Inflammatory macrophage (primary cell): ENCODE results near the gene SRSF8.
A peak's percentile ranks its signal among the peaks of the same experiment; 100 is the strongest.

Source experiments
- DNase-seq, 2 donors: peaks; one replicate each; pipeline ENCODE4 v3.0.0-alpha.2; 2020 to 2022

The SRSF8 gene

DNA sequence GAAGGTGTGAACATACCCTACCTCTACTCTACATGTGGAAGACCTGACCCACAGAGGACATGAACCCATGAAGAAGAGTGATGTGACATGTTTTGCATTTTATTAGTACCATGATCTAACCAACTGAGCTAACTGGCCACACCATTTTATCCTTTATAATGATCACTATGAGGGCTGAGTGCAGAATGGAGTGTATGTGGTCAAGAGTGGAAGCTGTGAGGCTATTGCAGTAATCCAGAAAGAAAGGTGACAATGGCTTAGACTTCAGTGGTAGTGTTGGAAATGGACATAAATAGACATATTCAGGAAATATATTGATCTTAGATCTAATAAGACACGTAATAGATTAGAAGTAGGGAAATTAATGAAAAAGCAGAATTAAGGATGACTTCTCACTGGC, 3.8 kb downstream of the SRSF8 start:
- no peak for DNase-seq

DNA sequence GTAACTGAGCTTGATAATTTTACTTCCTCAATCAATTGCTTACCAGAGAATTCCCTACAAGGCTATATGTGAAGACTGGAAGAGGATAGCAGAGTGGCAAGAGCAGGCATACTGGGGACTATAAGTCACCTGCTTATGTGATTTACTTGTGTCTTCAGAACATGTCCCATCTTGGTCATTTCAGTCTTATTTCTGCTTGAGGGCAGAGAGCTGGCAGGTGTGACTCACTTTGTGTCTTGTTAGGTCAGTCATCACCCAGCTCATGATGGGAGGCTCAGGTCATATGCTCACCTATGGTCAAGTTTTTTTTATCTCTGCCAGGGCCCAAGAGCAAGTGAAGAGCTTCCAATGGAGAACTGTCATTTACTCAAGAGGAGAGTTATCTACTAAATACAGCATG, 6.2 kb downstream of the SRSF8 start:
- DNase-seq, result no peak

DNA sequence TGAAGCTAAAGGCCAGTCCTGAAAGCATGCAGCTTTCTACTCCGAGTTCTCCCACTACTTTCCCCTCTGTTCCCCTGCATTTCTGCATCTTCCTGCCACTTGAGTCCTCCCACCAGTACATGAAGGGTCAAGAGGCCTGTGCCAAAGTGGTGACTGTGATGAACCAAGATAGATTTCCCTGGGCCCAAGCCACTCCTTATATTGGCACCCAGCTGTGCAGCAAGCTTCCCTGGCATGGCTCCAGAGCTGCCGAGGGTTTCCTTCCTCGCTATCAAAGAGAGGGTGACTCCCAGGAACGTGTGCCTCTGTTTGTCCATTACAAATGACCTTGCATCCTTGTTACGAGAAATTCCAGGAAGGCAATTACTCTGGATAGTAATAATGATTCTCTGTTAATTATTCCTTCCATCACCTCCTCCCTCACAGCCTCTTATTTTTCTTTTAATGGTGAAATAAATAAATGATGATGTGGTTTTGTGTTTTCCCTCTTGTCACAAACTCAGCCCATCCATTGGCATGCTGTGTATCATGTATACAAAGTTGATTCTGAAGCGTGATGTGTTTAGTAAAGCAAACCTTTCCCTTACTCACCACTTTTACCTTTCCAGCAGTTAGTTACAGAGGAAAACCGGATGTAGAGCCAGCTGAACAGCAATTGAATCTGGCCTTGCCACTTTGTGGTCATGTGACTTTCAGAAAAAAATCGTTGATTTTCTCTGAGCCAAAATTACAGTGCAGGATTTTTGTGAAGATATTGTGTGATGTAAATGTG, 8.3 kb downstream of the SRSF8 start:
- no peak for DNase-seq

DNA sequence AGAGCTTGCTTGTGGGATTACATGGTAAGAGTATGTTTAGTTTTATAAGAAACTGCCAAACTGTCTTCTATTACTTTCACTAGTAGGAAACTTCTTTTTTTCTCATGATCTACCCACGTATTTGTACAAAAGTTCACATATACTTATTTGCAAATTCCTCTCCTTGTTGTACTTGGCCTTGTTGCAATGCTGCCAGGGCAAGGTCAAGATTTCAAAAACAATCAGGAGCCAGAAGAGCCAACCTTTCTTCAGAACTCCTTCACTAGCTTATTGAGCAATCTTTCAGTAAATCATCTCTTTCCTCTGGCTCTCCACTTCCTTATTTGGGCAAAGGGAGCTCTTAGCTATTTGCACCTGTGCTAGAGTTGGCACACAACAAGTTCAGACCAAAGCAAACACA, 9.7 kb downstream of the SRSF8 start:
- DNase-seq, result peak; percentile 27 to 38

DNA sequence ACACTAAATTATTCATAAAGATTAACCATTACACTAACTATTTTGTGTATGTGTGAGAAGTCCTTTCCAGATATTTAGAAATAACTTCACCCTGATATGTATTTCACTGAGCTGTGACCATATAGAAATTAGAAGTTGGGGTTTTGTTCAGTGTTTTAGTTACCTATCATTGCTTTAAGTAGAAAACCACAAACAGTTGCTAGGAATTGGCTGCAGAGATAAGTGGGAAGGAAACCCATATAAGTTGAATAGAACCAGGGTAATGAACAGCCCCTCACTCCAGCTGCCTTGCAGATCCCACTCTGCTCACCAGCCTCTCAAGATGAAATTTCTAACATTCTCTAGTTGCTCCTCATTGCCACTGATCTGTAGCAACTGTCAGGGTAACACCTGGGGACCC, 10.3 kb downstream of the SRSF8 start:
- DNase-seq, result no peak

DNA sequence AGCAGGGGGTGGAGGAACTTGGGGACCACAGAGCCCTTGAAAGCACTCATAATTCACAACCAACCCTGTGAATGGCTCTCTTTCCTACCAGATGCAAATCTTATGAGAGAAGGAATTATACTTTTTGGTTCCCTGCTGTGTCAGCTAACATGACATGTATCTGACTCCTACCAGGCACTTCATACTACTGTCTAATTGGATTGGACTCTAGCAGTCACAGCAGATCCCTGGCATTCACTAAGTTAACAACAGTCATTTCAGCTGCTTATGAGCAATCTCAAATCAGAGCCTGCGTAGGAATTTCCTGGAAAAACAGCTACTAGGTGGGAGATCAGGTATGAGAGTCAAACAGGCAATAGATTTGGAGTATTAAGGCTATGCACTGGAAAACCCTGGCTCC, 11.8 kb downstream of the SRSF8 start:
- no peak for DNase-seq

DNA sequence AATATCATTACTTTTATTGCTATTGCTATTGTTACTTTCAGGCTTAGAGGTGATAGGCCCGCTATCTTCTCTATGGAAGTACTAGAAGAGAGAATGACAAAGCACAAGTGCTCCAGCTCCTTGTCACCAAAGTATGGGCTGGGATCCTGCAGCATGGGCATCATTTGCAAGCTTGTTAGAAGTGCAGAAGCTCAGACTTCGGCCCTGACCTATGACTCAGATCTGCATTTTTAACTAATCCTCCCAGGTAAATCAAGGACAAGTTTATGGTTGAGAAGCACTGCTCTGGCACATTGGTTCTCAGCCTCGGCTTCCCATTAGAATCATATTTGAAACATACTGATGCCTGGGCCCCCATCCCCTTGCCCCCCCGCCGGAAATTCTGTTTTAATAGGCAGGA, 14.3 kb downstream of the SRSF8 start:
- no peak for DNase-seq

DNA sequence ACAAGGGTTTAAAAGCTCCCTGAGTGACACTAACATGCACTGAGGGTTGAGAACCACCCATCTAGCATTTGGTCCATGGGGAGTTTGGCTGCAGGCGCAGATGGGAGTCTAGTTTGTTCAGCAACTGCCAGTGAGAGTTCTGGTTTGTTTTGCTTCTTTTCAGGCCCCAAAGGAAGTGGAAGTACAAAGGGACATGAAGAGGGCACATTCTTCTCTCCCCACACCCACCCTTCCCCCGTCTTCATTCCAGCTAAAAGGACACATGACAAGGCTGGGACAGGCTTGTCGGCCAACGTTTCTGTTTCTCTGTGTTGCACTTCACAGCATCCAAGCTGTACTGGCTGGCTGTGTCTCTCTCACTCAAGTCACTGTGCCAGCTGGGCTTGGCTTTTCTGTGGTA, 14.7 kb downstream of the SRSF8 start:
- no peak for DNase-seq

DNA sequence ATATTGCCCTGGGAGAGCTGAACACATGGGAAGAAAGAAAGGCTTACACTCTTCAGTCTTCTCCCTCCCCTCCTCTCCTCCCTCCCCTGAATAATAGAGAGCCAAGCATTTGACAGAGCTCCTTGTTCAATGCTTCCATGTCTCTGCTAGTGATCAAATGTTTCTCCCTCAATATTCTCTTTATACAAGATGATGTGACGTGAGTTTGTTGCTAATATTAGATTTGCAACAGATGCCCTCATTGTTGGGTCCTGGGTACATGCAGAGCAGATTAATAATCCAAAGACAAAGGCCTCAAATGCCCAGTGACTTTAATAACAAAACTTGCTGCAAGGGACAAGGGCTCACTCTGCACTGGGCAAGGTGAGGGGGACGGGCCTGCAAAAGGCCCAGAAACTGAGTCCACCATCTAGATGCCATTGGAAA, 15.9 kb downstream of the SRSF8 start:
- no peak for DNase-seq

DNA sequence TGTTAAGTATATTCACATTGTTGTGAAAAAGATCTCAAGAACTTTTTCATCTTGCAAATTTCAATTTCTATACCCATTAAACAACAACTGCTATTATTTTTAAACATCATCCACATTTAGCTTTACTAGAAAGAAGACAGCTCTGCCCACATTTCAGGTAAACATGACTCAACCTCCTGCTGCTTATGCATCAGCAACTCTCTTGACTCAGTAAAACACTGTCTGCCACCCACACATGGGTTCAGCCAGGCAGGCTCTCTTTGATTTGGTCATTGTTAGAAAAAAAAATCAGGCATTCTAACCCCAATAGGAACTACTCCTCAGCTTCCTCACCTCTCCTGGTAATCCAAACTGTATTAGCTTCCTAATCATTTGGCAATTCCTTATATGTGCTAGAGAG, 17.8 kb downstream of the SRSF8 start:
- DNase-seq, result peak; percentile 56 to 80

DNA sequence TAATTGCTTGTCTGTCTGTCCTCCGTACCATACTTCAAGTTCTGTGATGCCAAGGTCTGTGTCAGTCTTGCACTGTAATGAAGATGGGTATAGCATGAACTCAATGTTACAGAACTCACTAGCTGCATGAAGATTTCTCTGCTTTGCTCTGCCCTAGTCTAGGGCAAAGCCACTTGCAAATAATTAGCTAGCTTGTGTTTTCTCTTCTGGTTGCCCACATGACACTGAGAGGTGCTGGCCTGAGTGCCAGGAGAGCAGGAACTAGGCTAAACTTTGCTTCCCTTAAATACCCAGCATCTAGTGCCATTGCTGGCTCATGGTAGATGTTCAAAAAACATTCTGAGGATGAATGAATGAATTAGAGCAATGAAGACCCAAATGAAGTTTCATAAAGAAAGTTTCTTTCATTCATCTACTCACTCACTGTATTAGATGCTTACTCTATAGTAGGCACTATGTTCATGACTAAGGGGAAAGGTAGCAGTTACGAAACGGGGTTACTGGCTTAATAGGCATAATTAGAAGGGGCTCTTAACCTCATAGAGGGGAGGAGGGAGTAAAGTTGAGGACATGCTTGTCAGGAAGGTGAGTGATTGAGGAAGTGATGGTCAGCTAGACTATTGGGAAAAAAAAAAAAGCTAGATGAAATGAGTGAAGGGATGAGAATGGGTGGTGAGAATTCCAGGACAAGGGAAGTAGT, 18.5 kb downstream of the SRSF8 start:
- DNase-seq, result no peak

DNA sequence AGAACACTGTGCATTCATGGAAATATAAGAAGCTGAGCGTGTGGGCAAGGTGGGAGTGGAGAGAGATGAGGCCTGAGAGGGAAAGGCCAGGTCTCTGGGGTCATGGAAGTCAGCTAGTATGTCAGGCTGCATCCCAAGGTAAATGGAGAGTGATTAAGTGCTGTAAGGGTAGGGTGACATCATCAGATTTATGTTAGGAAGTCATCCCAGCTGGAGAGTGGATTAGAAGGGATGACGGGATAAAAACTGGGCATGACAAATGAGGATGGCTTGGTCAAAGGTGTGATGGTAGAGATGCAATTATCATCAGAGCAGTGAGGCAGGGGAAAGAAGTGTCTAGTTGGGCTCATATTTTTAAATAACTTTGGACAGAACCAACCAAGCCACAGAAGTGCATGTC, 19.4 kb downstream of the SRSF8 start:
- DNase-seq, result no peak

DNA sequence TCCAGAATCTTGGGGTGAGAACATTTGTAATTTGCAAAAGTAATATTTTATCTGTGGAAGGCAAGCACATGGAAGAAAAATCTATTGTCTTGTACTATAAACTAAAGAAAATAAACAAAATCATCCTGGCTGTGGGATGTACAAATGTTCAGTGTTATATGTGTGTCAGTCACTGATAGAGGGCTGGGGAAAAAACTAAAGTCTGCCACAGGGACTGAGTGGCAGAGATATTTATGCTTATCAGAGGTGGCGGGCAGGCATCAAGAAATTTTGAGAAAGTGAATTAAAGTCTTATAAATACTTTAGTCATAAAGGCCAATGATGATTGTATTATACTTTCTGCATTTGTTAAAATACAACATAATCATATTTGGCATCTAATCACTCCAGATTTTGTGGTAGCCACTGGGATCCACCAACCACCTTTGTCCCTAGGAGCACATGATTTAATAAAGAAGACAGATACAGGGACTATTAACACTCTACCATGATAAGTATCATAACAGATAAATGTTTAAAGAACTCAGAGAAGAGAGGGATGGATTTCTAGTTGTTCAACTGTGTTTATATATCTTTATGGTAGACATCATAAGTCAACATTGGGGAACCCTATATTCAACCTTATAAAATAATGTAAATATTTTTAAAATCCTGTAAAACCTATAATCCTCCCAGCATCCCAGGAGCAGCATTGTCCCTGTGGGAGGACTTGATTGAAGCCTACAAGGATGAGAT, 20.3 kb downstream of the SRSF8 start:
- no peak for DNase-seq

DNA sequence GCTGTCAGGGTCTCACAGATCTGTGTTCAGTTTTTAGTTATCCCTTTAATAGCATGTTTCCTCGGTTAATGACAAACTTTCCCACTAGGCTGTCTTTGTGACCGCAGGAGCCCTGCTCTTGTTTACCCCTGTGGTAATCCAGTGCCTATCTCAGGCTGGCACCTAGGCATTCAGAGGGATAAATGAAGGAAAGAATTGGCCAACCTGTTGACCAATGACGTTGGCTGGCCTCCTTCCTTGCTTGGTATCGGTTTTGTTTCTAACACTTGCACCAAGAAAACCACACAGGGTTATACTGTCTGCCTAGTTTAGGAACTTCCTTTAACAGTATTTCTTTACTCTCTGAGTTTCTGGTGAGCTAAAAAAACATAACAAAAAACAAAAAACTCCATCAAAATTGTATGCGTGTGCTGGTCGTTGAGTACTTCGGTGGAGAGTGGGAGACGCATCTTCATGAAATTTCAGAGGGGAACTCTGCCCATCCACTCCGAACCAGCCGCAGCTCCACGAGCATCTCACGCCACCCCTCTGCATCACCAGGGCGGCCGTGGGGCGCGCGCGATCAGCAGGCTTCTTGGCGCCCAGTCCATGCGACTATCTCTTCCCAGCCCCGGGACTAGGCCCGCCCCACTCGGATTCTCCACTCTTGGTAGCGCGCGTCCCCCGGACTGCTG, 22.4 kb downstream of the SRSF8 start:
- peak in 1 of 2 donors; percentile 22 for DNase-seq

DNA sequence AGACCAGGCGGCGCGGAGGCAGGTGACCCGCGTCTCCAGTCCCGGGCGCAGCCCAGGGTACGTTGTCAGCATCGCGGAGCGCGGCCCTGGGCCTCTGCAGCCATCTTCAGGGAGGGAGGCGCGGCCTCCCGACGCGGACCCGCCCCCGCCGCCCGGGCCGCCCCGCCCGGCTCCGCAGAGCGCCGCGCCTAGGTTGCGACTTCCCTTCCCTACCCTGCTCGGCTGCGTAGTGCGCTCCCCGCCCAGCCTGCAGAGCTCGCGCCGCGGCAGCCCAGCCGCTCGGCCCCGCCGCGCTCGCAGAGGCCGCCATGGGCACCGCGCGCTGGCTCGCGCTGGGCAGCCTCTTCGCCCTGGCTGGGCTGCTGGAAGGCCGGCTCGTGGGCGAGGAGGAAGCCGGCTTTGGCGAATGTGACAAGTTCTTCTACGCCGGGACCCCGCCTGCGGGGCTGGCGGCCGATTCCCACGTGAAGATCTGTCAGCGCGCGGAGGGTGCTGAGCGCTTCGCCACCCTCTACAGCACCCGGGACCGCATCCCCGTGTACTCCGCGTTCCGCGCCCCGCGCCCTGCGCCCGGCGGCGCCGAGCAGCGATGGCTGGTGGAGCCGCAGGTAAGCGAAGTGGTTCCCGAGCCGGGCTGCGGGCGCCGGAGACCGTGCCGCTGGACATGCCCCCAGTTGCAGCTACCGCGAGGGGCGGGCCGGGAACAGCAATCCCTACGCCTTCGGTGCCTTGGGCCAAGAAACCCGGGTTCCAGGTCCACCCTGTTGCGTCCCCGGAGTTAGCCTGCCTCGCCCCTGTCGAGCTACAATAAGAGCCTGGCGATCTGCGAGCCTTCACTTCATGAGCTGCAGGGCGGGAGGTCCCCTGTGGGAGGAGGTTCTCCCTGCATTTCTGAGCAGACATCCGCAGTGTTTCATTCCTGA, 23.2 kb downstream of the SRSF8 start, which contains the start of gene ENDOD1:
Gene ENDOD1, plus strand, starts transcription at position 227 of the 923 bp plus-strand sequence. Its CDS starts 82 bp downstream, at position 309.
- peak; percentile 87 to 92 for DNase-seq

DNA sequence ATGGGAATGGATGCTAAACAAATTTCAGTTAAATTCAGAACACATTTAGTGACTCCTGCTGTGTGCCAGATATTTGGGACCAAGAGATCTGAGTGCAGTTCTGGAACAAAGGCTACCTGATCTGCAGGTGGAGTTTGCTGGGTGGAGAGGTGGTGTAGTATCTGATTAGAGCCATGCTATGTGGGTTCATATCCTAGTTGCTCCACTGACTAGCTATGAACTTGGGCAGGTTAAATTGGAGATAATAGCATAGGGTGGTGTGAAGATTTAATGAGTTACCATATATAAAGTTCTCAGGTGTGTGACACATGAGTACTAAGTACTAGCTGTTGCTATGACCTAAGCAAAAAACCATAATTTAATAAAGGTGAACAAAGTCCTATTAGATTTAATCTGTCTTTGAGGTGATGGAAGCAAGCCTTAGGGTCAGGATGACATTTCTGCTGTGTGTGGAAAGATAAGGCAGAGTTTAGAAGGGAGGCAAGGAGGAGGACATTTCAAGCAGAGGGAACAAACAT, 25.0 kb downstream of the SRSF8 start:
- no peak for DNase-seq

DNA sequence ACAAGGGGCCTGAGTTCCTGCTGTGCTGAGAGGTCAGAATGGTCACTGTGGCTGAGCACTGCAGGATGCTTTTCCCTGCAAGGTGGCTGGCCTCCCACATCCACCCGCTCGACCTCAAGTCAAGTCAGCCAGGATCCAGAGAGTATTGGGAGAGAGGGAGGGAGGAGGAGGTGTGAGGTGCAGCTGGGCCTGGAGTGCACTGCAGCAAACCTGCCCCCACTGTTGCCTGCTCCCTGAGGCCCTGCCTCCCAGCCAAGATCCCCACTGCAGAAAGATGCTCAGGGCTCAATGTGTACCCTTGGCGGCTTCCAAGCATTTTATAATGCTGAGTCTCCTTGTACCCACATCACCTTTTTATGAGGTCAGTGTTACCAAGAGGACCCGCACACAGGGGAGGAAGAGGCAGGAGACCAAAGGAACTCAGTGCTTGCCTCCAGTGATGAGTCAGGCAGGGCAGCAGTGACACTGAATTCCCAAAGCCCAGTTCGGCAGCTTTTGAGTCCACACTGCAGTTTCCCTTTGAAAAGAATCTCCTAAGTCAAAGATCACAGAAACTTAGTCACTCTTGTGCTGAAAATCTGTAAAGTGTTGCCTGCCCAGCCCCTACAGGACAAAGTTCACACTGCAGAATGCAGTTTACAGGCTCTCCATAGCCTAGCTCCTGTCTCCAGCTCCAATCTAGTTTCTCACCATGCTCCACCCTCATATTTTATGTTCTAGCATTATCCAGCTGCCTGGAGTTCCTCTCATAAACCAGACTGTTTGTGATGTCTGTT, 26.0 kb downstream of the SRSF8 start:
- peak; percentile 13 to 14 for DNase-seq

DNA sequence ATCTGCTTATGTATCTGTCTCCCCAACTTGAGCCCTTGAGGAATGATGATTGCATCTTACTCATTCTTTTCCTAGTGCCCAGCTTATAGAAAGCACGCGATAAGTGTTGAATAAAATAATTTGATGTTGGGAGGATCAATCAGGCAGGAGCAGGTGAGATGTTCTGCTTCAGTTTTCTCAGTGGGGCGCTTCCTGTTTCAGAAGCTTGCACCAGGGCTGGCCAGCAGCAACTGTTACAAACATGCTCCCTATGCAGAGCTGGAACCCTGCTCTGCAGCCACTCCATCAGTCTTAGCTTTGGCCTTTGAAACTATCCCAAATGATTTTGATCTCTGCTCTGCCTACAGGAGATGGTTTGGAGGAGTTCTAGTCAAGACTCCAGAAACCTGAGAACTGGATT, 26.8 kb downstream of the SRSF8 start:
- no peak for DNase-seq

DNA sequence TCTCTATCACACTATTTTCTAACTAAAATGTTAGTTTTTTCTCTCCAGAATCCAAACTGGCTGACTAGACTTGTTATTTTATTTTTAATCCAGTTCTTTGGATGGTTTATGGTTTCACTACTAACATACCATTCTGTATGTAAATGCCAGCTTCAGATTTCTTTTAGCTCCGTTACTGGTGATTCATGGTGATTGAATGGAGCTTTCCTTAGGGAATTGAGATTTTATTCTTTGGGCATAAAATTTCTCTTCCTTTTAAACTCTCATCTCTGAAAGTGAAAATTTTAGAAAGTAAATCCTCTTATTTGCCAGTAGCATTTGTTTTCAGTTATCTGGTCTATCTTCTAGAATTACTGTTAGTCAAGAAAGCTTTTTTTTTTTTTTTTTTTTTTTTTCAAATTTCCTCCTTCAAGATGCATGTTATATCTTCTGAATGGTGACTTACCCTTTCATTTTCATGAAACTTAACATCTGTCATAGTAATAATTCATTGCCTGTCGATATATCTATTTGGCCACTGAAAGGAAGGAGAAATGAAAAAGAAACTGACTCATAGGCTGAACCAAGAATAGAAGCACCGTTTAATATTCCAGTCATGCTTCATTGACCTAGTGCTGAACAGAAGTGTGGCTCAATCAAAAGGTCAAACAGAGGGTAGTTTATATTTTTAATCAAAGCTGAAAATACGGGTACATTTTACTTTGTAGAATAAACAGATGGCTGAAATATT, 29.3 kb downstream of the SRSF8 start:
- DNase-seq, result peak; percentile 27 to 48

DNA sequence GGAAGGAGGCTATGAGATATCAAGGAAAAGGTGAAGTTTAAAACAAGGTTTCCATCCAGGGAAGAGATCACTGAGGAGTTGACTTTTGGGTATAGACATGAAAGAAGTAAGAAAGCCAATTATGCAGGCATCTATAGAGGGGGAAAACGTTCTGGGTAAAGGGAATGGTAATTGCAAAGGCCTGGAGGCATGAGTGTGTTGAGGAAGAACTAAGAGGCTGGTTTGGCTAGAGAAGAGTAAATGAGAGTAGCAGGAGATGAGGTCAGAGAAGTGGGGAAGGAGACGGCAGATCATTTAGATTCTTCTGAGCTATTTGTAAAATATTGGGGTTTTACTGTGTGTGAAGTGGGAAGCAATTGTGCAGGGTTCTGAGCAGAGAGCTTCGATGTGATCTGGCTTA, 30.5 kb downstream of the SRSF8 start:
- DNase-seq, result no peak
